EH (cell line): Measurements from ENCODE around the gene PTK7.
"Not testable (repeated sequence)": the region's sequence is repeated elsewhere in the genome, so short reads cannot be mapped to it uniquely, and the experiment has no call there.

Experiments
- DNase-seq: peaks from one replicate; pipeline ENCODE4 v3.0.0-alpha.2; 2015; ENCODE audit warnings: low read depth

PTK7 gene

DNA sequence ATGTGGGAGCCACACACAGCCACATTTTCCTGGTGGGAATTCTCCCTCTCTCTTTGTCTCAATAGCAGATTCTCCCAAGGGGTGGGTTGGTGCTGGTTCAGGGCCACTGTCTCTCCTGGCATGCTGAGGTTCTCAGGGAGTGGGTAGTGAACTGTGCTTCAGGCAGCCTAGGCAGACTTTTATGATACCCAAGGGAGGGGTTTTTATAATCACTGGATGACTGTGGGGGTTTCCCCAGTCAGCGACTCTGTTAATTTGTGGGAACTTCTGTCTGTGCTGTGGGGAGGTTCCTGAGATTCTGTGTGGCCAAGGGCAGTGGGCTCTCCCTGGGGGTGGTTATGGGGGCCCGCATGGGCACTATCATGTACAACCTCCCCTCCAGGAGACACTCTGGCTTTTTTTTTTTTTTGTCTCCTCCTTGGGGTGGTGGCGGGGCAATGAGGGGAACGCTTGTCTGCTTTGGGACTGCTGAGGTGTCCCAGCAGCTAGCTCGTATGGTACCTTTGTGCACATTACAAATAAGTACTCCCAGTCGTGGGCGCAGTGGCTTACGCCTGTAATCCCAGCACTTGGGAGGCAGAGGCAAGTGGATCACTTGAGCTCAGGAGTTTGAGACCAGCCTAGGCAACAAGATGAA lies 10.0 kb downstream of the PTK7 start:
- no peak for DNase-seq

GRCh38 chr6:43088654-43089056 lies 12.5 kb downstream of the PTK7 start:
- DNase-seq: peak; percentile 31

DNA sequence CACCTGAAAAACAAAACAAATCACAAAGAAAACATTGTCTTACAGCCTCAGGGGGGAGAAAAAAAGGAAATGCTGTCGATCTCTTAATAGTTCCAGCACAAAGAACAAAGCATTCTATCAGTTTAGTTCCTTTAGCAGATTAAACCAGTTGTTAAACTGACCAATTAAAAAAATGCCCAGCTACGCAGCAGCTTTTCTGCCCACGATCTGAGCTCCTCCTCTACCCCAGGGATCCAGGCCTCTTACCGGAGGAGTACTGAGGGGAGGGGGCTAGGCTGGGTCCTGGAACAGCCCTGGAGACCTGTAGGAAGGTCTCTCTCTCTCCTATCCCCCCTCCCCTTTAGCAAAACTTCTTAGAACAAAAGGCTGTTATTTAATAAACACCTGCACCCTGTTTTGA lies 13.4 kb downstream of the PTK7 start:
- DNase-seq: no peak

- peak; percentile 59 for DNase-seq
These were observed 13.9 kb downstream of the PTK7 start for GRCh38 chr6:43089874-43090558.

- DNase-seq: peak; percentile 72
These were observed 14.4 kb downstream of the PTK7 start for GRCh38 chr6:43090559-43090956.

- DNase-seq: no peak
These were observed 14.9 kb downstream of the PTK7 start for GRCh38 chr6:43091020-43091419.

DNA sequence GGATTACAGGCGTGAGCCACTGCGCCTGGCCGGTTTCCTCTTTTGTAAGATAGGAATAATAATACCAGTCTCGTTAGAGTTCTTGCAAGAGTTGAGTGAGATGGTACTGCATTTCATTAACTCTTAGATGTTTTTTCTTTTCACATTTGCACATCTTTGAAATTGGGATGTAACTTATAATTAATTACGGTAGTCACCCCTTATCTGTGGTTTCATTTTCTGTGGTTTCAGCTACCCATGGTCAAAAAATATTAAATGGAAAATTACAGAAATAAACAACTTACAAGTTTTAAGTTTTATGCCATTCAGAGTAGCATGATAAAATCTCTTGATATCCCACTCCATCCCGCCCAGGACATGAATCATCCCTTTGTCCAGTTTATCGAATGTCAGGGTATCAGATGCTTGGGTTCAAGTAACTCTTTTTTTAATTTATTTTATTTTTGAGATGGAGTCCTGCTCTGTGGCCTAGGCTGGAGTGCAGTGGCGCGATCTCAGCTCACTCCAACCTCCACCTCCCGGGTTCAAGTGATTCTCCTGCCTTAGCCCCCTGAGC lies 15.4 kb downstream of the PTK7 start:
- peak; percentile 33 for DNase-seq

DNA sequence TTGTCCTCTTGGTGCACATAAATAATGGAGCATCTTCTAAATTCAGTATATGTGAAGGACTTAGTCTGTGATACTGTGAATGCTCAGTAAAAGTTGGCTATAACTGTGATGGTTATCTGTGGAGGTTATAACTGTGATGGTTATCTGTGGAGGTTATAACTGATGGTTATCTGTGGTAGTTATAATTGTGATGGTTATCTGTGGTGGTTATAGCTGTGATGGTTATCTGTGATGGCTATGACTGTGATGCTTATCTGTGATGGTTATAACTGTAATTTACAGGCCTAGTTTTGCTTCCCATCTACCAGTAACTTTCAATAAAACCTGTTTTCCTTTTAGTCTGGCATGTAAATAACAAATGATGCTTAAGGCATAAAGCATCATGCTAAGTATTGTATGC lies 16.5 kb downstream of the PTK7 start:
- DNase-seq: no peak

GRCh38 chr6:43093436-43094289 lies 17.5 kb downstream of the PTK7 start:
- DNase-seq: peak; percentile 90

DNA sequence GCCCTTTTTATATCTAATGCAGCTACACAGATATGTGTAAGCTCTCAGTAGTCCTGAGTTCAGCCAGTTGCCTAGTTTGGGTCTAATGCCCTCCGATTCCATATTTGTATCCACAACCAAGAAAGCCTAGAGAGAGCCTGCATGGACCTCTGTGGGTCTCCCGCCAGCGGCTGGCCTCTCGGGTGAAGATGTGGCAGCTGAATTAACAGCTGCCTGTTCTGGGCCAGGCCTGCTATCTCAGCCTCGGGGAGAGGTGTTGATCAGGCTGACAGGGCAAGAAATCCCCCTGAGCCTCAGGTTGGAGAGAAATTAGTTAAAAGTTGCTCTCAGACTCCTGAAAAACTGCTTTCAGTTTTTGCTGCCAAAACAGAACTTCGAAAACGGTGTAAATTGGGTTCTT lies 19.8 kb downstream of the PTK7 start:
- no peak for DNase-seq

- peak; percentile 99 for DNase-seq
These were observed 20.5 kb downstream of the PTK7 start for GRCh38 chr6:43096451-43097097.

GRCh38 chr6:43097098-43097489 lies 21.0 kb downstream of the PTK7 start:
- no peak for DNase-seq

DNA sequence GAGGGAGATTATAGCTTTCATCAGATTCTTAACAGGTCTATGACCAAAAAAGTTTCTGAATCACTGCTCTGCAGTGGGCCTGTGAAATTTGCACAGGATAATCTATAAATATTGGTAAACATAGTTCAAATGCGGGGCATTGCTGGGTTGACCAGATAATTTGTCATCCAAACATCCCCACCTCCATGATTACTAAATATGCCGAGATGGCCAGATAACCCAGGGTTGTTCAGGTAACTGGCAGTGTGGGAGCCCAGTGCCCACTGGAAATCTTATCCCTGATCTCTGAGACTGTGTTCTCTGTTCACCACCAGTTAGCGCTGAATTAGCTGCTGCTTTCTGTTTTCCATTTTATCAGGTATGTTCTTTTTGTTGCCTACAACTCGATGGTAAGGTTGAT lies 21.4 kb downstream of the PTK7 start:
- no peak for DNase-seq

- peak; percentile 29 for DNase-seq
These were observed 25.4 kb downstream of the PTK7 start for GRCh38 chr6:43101497-43101896.

DNA sequence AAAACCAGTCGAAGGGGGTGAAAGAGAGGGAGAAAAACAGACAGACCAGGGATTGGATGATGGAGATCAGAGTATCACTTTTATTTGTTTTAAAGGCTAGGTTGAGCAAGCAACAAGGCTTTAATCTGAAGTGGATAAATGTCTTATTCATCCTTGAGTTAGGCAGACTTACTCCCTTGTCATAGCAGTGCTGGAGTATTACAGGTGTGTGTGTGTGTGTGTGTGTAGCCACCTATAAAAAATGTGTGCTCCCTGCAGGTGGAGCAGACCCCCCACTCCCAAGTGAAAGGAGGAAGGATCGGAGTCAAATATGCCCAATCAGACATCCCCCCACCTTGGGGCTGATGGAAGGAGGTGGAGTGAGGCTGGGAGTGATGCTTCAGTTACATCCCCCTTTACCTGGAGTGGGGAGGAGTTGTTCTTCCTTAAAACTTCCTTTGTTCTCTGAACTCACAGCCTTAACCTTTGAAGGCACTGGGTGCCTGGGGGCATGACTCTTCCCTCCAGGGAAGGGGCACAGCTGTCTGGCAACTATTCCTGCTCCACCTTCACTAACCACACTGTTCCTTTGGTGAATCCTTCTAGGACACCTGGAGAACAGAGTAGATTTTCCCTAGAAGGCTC lies 27.3 kb downstream of the PTK7 start:
- no peak for DNase-seq

- DNase-seq: no peak
These were observed 29.6 kb downstream of the PTK7 start for GRCh38 chr6:43105538-43106222.

GRCh38 chr6:43107344-43108062 lies 31.4 kb downstream of the PTK7 start:
- DNase-seq: no peak

DNA sequence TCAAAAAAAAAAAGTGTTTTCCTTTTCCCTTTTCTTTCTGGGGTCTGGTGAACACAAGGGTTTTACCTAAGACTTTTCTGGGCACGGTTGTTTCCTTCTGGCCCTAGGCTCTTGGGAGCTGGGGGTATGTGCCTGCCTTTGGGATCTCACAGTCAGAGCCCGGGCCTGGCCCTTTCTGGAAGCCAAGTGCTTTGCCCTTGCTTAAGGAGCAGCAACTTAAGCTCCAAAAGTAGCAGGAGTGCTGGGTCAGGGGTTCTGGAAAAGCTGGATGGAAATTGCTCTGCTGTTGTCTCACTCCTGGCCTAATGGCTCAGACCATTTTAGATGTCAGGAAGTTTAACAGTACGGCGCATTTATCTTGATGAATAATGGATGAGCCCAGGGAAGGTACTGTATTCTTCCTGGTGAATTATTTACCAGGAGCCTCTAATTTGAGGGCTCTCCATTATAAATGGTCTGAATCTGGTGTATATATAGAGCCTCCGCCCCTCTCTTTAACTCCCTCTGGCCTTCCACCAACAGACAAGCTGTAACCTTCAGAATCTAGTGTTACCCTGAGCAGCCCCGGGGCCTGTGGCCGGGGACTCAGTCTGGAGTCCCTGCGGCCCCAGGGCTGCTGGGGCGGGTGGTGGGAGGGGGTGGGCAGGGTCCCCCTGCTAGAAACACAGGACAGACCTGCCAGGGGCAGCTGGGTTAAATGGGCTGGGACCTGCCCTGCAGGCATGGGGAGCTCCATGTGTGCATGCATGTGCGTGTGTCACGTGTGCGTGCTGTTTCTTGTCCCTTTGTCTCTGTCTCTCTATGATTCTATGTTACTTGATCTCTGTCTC lies 37.5 kb downstream of the PTK7 start:
- peak; percentile 34 for DNase-seq

- DNase-seq: peak; percentile 42
These were observed 39.3 kb downstream of the PTK7 start for GRCh38 chr6:43115365-43115764.

DNA sequence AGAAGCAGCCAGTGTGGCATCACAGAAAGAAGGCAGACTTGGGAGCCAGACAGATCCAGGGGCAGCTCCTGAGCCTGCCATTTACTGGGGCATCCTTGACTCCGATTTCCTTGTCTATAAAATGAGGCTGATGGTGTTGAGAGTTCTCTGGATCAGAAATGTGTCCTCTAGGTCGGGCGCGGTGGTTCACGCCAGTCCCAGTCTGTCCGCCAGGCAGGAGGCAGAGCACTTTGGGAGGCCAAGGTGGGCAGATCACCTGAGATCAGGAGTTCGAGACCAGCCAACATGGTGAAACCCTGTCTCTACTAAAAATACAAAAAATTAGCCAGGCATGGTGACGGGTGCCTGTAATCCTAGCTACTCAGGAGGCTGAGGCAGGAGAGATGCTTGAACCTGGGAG lies 41.4 kb downstream of the PTK7 start:
- not testable (repeated sequence) for DNase-seq
